ENCODE measurements around the gene BANK1. TPM values are rescaled to one million over a fixed set of nuclear protein-coding genes. Genes with fewer than 3 reads are reported as not detected.

The BANK1 gene
- total RNA-seq, 4 donors from 2014 or later: 0.27 to 1.2 (median 0.51) TPM

DNA sequence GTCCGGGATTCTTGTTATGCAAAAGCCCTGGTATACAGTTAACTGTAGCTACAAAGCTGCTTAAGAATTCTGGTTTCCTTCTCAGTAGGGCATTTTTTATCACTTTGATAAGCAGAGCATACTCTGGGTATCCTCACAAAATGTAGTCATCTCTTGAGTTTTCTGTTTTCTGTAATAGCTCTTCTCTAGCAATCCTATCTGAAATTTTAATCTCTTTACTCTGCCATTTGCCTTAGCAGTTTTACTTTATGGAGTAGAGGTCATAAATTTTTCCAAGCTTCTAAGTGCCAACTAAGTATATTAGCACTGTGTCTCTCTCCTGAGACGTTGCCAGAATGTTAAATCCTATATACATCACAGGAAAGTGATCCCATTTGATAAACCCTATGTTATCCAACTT, 28.0 kb upstream of the BANK1 start:
- Histone ChIP-seq H3K4me1 (no peaks in the 10 kb centered on the region), H3K9me3 (no peaks in the 10 kb centered on the region), H3K27ac (no peak overlapping the region), H3K27me3 (no peaks in the 10 kb centered on the region), H3K36me3 (no peaks in the 10 kb centered on the region), H3K4me3 (no peak overlapping the region)
- intact Hi-C loops (cut with DNase I): no loop called here
- 64 to 69% methylated on average over 2 of the region's 2 CpGs for WGBS, 2 donors
- TF ChIP-seq, protein P1, sequence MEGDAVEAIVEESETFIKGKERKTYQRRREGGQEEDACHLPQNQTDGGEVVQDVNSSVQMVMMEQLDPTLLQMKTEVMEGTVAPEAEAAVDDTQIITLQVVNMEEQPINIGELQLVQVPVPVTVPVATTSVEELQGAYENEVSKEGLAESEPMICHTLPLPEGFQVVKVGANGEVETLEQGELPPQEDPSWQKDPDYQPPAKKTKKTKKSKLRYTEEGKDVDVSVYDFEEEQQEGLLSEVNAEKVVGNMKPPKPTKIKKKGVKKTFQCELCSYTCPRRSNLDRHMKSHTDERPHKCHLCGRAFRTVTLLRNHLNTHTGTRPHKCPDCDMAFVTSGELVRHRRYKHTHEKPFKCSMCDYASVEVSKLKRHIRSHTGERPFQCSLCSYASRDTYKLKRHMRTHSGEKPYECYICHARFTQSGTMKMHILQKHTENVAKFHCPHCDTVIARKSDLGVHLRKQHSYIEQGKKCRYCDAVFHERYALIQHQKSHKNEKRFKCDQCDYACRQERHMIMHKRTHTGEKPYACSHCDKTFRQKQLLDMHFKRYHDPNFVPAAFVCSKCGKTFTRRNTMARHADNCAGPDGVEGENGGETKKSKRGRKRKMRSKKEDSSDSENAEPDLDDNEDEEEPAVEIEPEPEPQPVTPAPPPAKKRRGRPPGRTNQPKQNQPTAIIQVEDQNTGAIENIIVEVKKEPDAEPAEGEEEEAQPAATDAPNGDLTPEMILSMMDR (IDR thresholded peaks at IDR 0.05): no peak
- no peak for TF ChIP-seq POLR2A (IDR thresholded peaks at IDR 0.05)
- no peak for DNase-seq

DNA sequence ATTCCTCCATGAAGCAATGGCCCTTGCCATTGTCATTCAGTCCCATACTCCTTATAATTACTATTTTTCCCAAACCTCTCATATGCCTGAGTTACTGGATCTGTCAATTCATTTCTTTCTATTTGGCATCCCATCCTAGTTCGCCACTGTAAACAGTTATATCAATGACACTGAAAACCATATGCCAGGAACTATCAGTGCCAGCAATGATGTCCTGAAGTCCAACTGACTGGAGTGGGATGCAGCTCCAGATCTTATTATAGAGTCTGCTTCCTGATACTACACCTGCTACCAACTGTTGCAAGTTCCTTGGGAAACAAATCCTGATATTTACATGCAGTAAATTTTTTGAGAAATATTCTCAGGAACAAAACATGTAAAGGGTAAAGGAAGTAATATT, 27.0 kb upstream of the BANK1 start:
- H3K36me3 ChIP-seq: no peaks in the 10 kb centered on the region
- H3K4me1 ChIP-seq: no peaks in the 10 kb centered on the region
- DNase-seq: no peak
- H3K9me3 ChIP-seq: no peaks in the 10 kb centered on the region
- H3K4me3 ChIP-seq: no peak overlapping the region
- WGBS, 2 donors: 92 to 94% methylated on average over 1 of the region's 1 CpG
- no peaks in the 10 kb centered on the region for H3K27me3 ChIP-seq
- TF ChIP-seq, protein P1 (IDR thresholded peaks at IDR 0.05): no peak
- TF ChIP-seq POLR2A (IDR thresholded peaks at IDR 0.05): no peak
- intact Hi-C loops (cut with DNase I): no loop called here
- H3K27ac ChIP-seq: no peak overlapping the region

DNA sequence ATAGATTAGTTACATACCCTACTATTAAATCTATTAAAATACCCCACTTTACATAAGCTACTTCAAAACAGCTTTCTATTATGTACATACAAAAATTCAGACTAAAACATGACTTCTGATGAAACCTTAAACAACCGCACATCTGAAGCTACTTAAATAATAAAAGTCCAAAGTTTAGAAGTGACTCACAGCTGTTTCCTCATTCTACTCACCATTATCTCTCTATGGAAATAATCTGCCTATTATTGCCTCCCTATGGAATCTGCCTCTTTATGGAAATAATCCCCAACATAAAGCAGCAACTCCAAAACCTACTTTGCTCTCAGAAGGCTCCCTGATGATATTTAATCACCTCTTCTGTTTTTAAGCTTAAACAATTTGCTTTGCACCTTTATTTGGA, 15.7 kb upstream of the BANK1 start:
- intact Hi-C loops (cut with DNase I): no loop called here
- no peaks in the 10 kb centered on the region for H3K4me1 ChIP-seq
- no peak overlapping the region for H3K4me3 ChIP-seq
- H3K9me3 ChIP-seq: peaks cover 0 to 19% (median 0%) of the 10 kb centered on the region in 3 donors
- H3K27me3 ChIP-seq: no peaks in the 10 kb centered on the region
- DNase-seq: no peak
- no peaks in the 10 kb centered on the region for H3K36me3 ChIP-seq
- 21 to 31% methylated on average over 1 of the region's 1 CpG for WGBS, 2 donors
- no peak for TF ChIP-seq POLR2A (IDR thresholded peaks at IDR 0.05)
- TF ChIP-seq, protein P1 (IDR thresholded peaks at IDR 0.05): no peak
- no peak overlapping the region for H3K27ac ChIP-seq

DNA sequence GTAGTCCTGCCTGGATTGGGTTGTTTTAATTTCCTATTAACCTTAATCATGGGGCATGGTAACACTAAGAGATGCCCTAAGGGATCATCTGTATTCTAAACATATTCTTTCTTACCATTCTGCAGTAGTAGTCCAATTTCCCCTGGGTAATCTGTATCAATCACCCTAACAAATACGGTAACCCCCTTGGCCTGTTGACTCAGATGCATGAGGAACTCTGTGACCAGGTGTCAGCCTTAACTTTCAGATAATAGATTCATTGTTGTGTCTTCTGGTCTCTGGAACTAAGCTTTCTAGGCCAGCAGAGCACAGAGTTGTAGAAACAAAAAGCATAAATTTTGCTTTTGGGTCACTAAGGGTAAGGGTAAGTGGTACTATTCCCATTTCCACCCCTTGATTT, 13.1 kb upstream of the BANK1 start:
- Histone ChIP-seq H3K36me3 (no peaks in the 10 kb centered on the region), H3K4me3 (no peak overlapping the region), H3K9me3 (peaks cover 0 to 5% (median 0%) of the 10 kb centered on the region in 3 donors), H3K27ac (no peak overlapping the region), H3K4me1 (no peaks in the 10 kb centered on the region), H3K27me3 (no peaks in the 10 kb centered on the region)
- TF ChIP-seq, protein P1 (IDR thresholded peaks at IDR 0.05): no peak
- TF ChIP-seq POLR2A (IDR thresholded peaks at IDR 0.05): no peak
- WGBS, 2 donors: 67 to 73% methylated on average over 1 of the region's 1 CpG
- intact Hi-C loops (cut with DNase I): no loop called here
- no peak for DNase-seq

DNA sequence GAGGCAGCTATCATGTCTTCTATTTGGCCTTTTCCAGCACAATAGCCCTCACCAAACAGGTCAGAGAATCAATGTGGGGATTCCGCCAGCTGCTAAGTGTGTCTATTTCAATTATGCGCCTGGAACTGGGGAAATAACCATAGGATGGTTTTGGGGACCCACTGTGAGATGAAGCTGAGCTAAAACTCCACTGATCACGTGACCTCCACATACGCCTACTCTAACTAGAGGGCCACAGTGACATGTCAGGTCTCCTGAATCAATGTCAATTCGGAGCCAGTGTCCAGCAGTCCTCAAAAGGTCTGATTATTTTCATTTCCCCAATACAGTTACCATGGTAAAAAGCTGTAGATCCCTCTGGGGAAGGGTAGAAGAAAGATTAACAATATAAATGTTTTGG, 10.2 kb upstream of the BANK1 start:
- intact Hi-C loops (cut with DNase I): no loop called here

More for the DNA sequence above, 10.2 kb upstream of the BANK1 start:
- TF ChIP-seq POLR2A (IDR thresholded peaks at IDR 0.05): no peak
- TF ChIP-seq, protein P1 (IDR thresholded peaks at IDR 0.05): no peak
- no peaks in the 10 kb centered on the region for H3K9me3 ChIP-seq
- no peak overlapping the region for H3K4me3 ChIP-seq
- 81 to 85% methylated on average over 5 of the region's 5 CpGs for WGBS, 2 donors
- no peak overlapping the region for H3K27ac ChIP-seq
- no peaks in the 10 kb centered on the region for H3K27me3 ChIP-seq
- DNase-seq: no peak
- H3K36me3 ChIP-seq: no peaks in the 10 kb centered on the region
- H3K4me1 ChIP-seq: no peaks in the 10 kb centered on the region
